KMS-11 (cell line): ENCODE data around the gene RAP1GAP2.

Source experiments
- H2AFZ ChIP-seq: fragments of 200-600 bp; sonication (generic); 2 replicates; pipeline ENCODE4 v1.6.1; 2016; ENCODE audit warnings: antibody characterized with exemption, mixed run types, low read depth
- H3K27ac ChIP-seq: fragments of 200-600 bp; sonication (generic); 2 replicates; pipeline ENCODE4 v1.6.1; 2016; ENCODE audit warnings: mild to moderate bottlenecking, mixed run types
- H3K27me3 ChIP-seq: fragments of 200-600 bp; sonication (generic); 2 replicates; pipeline ENCODE4 v1.6.1; 2017; ENCODE audit warnings: mild to moderate bottlenecking, low read depth, mixed run types, moderate library complexity; ENCODE audit not compliant: insufficient read depth
- H3K36me3 ChIP-seq: fragments of 200-600 bp; sonication (generic); 2 replicates; pipeline ENCODE4 v1.6.1; 2017; ENCODE audit warnings: mild to moderate bottlenecking, mixed run types; ENCODE audit not compliant: insufficient read depth
- H3K4me1 ChIP-seq: fragments of 200-600 bp; sonication (generic); 2 replicates; pipeline ENCODE4 v1.6.1; 2016; ENCODE audit warnings: mild to moderate bottlenecking, low read depth, mixed run types; ENCODE audit not compliant: poor library complexity, severe bottlenecking
- H3K4me2 ChIP-seq: fragments of 200-600 bp; sonication (generic); 2 replicates; pipeline ENCODE4 v1.7.0; 2016; ENCODE audit warnings: mild to moderate bottlenecking, mixed run types
- H3K4me3 ChIP-seq: fragments of 200-600 bp; sonication (generic); IDR thresholded peaks from 2 replicates; pipeline ENCODE4 v1.6.1; 2017; ENCODE audit warnings: low read depth, low read length, mixed read lengths; ENCODE audit not compliant: insufficient read depth
- H3K79me2 ChIP-seq: fragments of 200-600 bp; sonication (generic); 2 replicates; pipeline ENCODE4 v1.6.1; 2016; ENCODE audit warnings: low read depth, mixed run types; ENCODE audit not compliant: insufficient read depth
- H3K9ac ChIP-seq: fragments of 200-600 bp; sonication (generic); 2 replicates; pipeline ENCODE4 v1.6.1; 2016; ENCODE audit warnings: mild to moderate bottlenecking, mixed run types
- H4K20me1 ChIP-seq: fragments of 200-600 bp; sonication (generic); 2 replicates; pipeline ENCODE4 v1.6.1; 2016; ENCODE audit warnings: mild to moderate bottlenecking, mixed run types; ENCODE audit not compliant: insufficient read depth
- CTCF ChIP-seq: fragments of 200-600 bp; sonication (generic); conservative IDR thresholded peaks from 2 replicates; pipeline ENCODE4 v1.6.1; 2017; ENCODE audit warnings: low read depth, mild to moderate bottlenecking, antibody characterized with exemption, low read length, moderate library complexity, mixed read lengths

The RAP1GAP2 gene

GRCh38 chr17:2916461-2916860 lies 120.2 kb downstream of the RAP1GAP2 start:
- Histone ChIP-seq H4K20me1 (no peaks in the 10 kb centered on the region), H3K9ac (no peak overlapping the region), H3K79me2 (no peaks in the 10 kb centered on the region), H3K27me3 (peaks cover 21% of the 10 kb centered on the region), H2AFZ (no peak overlapping the region), H3K4me3 (no peak overlapping the region), H3K4me2 (no peak overlapping the region), H3K36me3 (no peaks in the 10 kb centered on the region), H3K27ac (no peak overlapping the region), H3K4me1 (no peaks in the 10 kb centered on the region)
- no peak for TF ChIP-seq CTCF

- Histone ChIP-seq H3K36me3 (no peaks in the 10 kb centered on the region), H3K4me1 (no peaks in the 10 kb centered on the region), H3K4me3 (no peak overlapping the region), H3K27me3 (peaks cover 58% of the 10 kb centered on the region), H4K20me1 (no peaks in the 10 kb centered on the region), H3K79me2 (no peaks in the 10 kb centered on the region), H2AFZ (no peak overlapping the region), H3K9ac (no peak overlapping the region), H3K4me2 (no peak overlapping the region), H3K27ac (no peak overlapping the region)
- TF ChIP-seq CTCF = no peak
Observed at GRCh38 chr17:2921443-2921842, 125.2 kb downstream of the RAP1GAP2 start.

GRCh38 chr17:2924211-2924610 lies 128.0 kb downstream of the RAP1GAP2 start:
- no peak overlapping the region for H3K4me2 ChIP-seq
- no peak overlapping the region for H3K27ac ChIP-seq
- H3K79me2 ChIP-seq = no peaks in the 10 kb centered on the region
- no peak overlapping the region for H2AFZ ChIP-seq
- no peaks in the 10 kb centered on the region for H3K4me1 ChIP-seq
- H4K20me1 ChIP-seq = no peaks in the 10 kb centered on the region
- peaks cover 54% of the 10 kb centered on the region for H3K27me3 ChIP-seq
- no peak overlapping the region for H3K4me3 ChIP-seq
- H3K36me3 ChIP-seq = no peaks in the 10 kb centered on the region
- H3K9ac ChIP-seq = no peak overlapping the region
- no peak for TF ChIP-seq CTCF

GRCh38 chr17:2925011-2925410 lies 128.8 kb downstream of the RAP1GAP2 start:
- Histone ChIP-seq H2AFZ (no peak overlapping the region), H3K36me3 (no peaks in the 10 kb centered on the region), H3K79me2 (no peaks in the 10 kb centered on the region), H3K4me1 (no peaks in the 10 kb centered on the region), H4K20me1 (no peaks in the 10 kb centered on the region), H3K4me3 (no peak overlapping the region), H3K9ac (no peak overlapping the region), H3K27me3 (peaks cover 53% of the 10 kb centered on the region), H3K4me2 (no peak overlapping the region), H3K27ac (no peak overlapping the region)
- TF ChIP-seq CTCF = no peak
